Stimulated activated CD4-positive, alpha-beta T cell treated with anti-CD3 and anti-CD28 coated beads, TNF-alpha, amount 100 ng/mL, for 4 hours (primary cell): ENCODE data around the gene NECTIN1.

Source experiments
- DNase-seq, 3 experiments: peaks; one replicate each; pipeline ENCODE4 v3.0.0-alpha.2; 2020; ENCODE audit warnings: low read depth in 3 of 3

Gene NECTIN1

DNA sequence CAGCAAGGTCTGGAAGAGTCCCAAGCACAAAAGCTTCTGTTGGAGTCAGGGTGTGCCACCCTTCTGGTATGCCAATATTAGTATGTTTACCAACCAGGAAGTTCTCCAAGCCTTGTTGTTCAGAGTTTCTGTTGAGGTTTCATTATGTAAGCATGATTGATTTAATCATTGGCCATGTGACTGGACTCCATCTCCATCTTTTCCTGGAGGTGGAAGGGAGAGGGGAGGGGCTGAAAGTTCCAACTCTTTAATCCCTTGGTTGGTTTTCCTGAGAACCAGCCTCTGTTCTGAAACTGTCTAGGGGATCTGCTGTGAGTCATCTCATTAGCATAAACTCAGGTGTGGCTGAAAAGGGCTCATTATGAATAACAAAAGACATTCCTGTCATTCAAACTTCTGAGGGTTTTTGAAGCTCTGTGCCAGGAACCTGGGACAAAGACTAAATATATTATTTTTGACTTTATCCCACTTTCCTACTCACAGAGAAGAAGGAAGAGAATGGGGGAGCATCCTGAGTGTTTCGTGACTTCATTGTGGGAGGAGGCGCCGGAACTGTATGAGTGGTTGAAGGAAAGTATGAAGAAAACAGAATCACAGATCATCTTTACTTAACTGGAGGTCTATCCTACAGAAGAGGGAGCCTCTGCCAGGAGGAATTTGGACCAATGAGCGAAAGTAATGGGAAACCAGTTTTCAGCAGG lies 138.2 kb downstream of the NECTIN1 start:
- DNase-seq: no peak

DNA sequence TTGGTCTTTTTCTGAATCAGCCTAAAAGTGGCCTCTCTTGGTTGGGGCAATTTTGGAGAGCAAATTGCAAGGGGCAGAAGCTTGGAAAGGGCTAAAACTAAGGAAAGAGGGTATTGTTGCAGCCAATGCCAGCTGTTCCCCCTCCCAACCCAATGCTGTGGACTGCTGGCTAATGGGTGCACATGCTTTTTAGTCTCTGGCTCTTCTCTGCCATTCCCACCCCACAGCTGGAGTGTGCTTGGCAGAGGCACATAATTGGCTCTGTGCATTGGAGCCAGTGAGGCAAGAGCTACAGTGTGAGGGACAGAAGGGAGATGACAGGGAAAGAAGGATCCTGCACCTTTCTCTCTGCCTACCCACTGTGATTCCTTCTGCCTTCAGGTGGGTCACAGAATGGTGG lies 140.0 kb downstream of the NECTIN1 start:
- no peak for DNase-seq
